IMR-90 (cell line): ENCODE data around the gene RAP1GAP2. TPM values are rescaled to one million over a fixed set of nuclear protein-coding genes. Genes with fewer than 3 reads are reported as not detected.

Experiments
- ATAC-seq: fragments of 200-7000 bp; cut with Tn5 transposase; 2 replicates; pipeline ENCODE4 v1.9.1; 2020; ENCODE audit warnings: low read depth, mild to moderate bottlenecking, moderate library complexity
- BruUV-seq: library from RNA; stranded (reverse); fragments of 400-500 nt; replicated peaks from 2 replicates; lab custom pipeline; 2021; lab: Mats Ljungman, UMichigan
- CTCF ChIA-PET: fragments of 300-600 bp; formaldehyde crosslinking; extraction: SDS; loops from one replicate; lab custom pipeline; 2021; ENCODE audit warnings: antibody characterized with exemption; lab: Yijun Ruan, JAX
- POLR2A ChIA-PET: fragments of 300-600 bp; sonication (Branson Sonifier 250); formaldehyde crosslinking; loops from one replicate; lab custom pipeline; 2022; ENCODE audit warnings: antibody characterized with exemption; ENCODE audit not compliant: unreplicated experiment; lab: Charles Lee
- DNase-seq: peaks from one replicate; pipeline ENCODE4 v3.0.0; 2013
- H2AFZ ChIP-seq: replicated peaks from 2 replicates; pipeline ENCODE3; 2013; ENCODE audit warnings: low read length, mild to moderate bottlenecking; ENCODE audit not compliant: poor library complexity
- H2AK5ac ChIP-seq: 2 replicates; pipeline ENCODE4 v1.6.1; 2013; ENCODE audit warnings: low read depth, low read length, inconsistent platforms
- H2AK9ac ChIP-seq: replicated peaks from 2 replicates; pipeline ENCODE3; 2013; ENCODE audit warnings: mild to moderate bottlenecking, low read depth, low read length, moderate library complexity; ENCODE audit not compliant: poor library complexity
- H2BK120ac ChIP-seq: 2 replicates; pipeline ENCODE4 v1.6.1; 2013; ENCODE audit warnings: low read depth, low read length, inconsistent platforms
- H2BK15ac ChIP-seq: 3 replicates; pipeline ENCODE4 v1.6.1; 2013; ENCODE audit warnings: low read depth, low read length, inconsistent platforms
- H2BK20ac ChIP-seq: 2 replicates; pipeline ENCODE4 v1.6.1; 2013; ENCODE audit warnings: low read depth, mild to moderate bottlenecking, inconsistent platforms, low read length, moderate library complexity
- H2BK5ac ChIP-seq: 2 replicates; pipeline ENCODE4 v1.6.1; 2013; ENCODE audit warnings: mild to moderate bottlenecking, low read depth, low read length, inconsistent platforms; ENCODE audit not compliant: poor library complexity, severe bottlenecking
- H3K14ac ChIP-seq: replicated peaks from 2 replicates; pipeline ENCODE4 v1.6.1; 2013; ENCODE audit warnings: low read depth, low read length, inconsistent platforms
- H3K18ac ChIP-seq: 2 replicates; pipeline ENCODE4 v1.6.1; 2013; ENCODE audit warnings: low read depth, low read length, control low read depth
- H3K23ac ChIP-seq: 2 replicates; pipeline ENCODE4 v1.6.1; 2013; ENCODE audit warnings: low read depth, low read length, inconsistent platforms
- H3K27ac ChIP-seq: 2 replicates; pipeline ENCODE4 v1.5.1; 2013; ENCODE audit warnings: mild to moderate bottlenecking, control low read depth, low read length; ENCODE audit not compliant: insufficient read depth
- H3K27me3 ChIP-seq: 2 replicates; pipeline ENCODE4 v1.6.1; 2013; ENCODE audit warnings: low read length; ENCODE audit not compliant: control insufficient read depth, insufficient read depth
- H3K36me3 ChIP-seq: 2 replicates; pipeline ENCODE4 v1.6.1; 2013; ENCODE audit warnings: low read length, mixed read lengths; ENCODE audit not compliant: control insufficient read depth, insufficient read depth
- H3K4ac ChIP-seq: 2 replicates; pipeline ENCODE4 v1.6.1; 2013; ENCODE audit warnings: low read depth, low read length, inconsistent platforms
- H3K4me1 ChIP-seq: 2 replicates; pipeline ENCODE4 v1.6.1; 2013; ENCODE audit warnings: low read length, mixed read lengths; ENCODE audit not compliant: control insufficient read depth, insufficient read depth
- H3K4me2 ChIP-seq: 2 replicates; pipeline ENCODE4 v1.6.1; 2013; ENCODE audit warnings: low read depth, mild to moderate bottlenecking, control low read depth, low read length, moderate library complexity
- H3K4me3 ChIP-seq: 2 replicates; pipeline ENCODE4 v1.5.1; 2013; ENCODE audit warnings: low read depth, mild to moderate bottlenecking, control low read depth, low read length, moderate library complexity; ENCODE audit not compliant: insufficient read depth
- H3K56ac ChIP-seq: 2 replicates; pipeline ENCODE4 v1.6.1; 2013; ENCODE audit warnings: low read length, inconsistent platforms; ENCODE audit not compliant: insufficient read depth; ENCODE audit errors: extremely low read depth
- H3K79me1 ChIP-seq, 2 experiments: 2 replicates each; pipeline ENCODE4 v1.6.1; 2013; ENCODE audit warnings: low read length in 2 of 2, inconsistent platforms in 1 of 2, low read depth in 1 of 2
- H3K9ac ChIP-seq: 2 replicates; pipeline ENCODE4 v1.6.1; 2013; ENCODE audit warnings: low read depth, low read length, control low read depth
- H3K9me1 ChIP-seq: 2 replicates; pipeline ENCODE4 v1.6.1; 2013; ENCODE audit warnings: low read length, inconsistent platforms; ENCODE audit not compliant: insufficient read depth
- H3K9me3 ChIP-seq: 2 replicates; pipeline ENCODE4 v1.6.1; 2013; ENCODE audit warnings: low read length; ENCODE audit not compliant: control insufficient read depth, insufficient read depth
- H4K20me1 ChIP-seq: 2 replicates; pipeline ENCODE4 v1.6.1; 2013; ENCODE audit warnings: low read length, inconsistent platforms; ENCODE audit not compliant: insufficient read depth
- H4K5ac ChIP-seq: 2 replicates; pipeline ENCODE4 v1.6.1; 2013; ENCODE audit warnings: mild to moderate bottlenecking, low read depth, low read length, control low read depth
- H4K8ac ChIP-seq, 2 experiments: 2 replicates each; pipeline ENCODE4 v1.6.1; 2013; ENCODE audit warnings: low read depth in 2 of 2, low read length in 2 of 2, control low read depth in 1 of 2, inconsistent platforms in 1 of 2
- H4K91ac ChIP-seq: 2 replicates; pipeline ENCODE4 v1.6.1; 2013; ENCODE audit warnings: low read depth, low read length, inconsistent platforms; ENCODE audit not compliant: insufficient read depth
- BHLHE40 ChIP-seq: fragments of 150-350 bp; IDR thresholded peaks from 2 replicates; pipeline ENCODE4 v1.6.1; 2016; ENCODE audit warnings: mild to moderate bottlenecking, low read depth, low read length
- CEBPB ChIP-seq: IDR thresholded peaks from 2 replicates; pipeline ENCODE4 v1.6.1; 2012; ENCODE audit warnings: low read depth, low read length, improper control_type of control experiment
- CHD1 ChIP-seq: IDR thresholded peaks from 2 replicates; pipeline ENCODE4 v1.6.1; 2012; ENCODE audit warnings: low read depth, low read length, improper control_type of control experiment
- CTCF ChIP-seq: conservative IDR thresholded peaks from 2 replicates; pipeline ENCODE4 v1.5.1; 2012; ENCODE audit warnings: mild to moderate bottlenecking, low read depth, low read length, improper control_type of control experiment
- ELK1 ChIP-seq: fragments of 150-350 bp; IDR thresholded peaks from 2 replicates; pipeline ENCODE4 v1.6.1; 2016; ENCODE audit warnings: low read depth, mild to moderate bottlenecking, low read length, moderate library complexity, borderline replicate concordance
- FOS ChIP-seq: fragments of 150-350 bp; IDR thresholded peaks from 2 replicates; pipeline ENCODE4 v1.6.1; 2016; ENCODE audit warnings: low read depth, low read length
- MXI1 ChIP-seq: IDR thresholded peaks from 2 replicates; pipeline ENCODE4 v1.6.1; 2012; ENCODE audit warnings: low read depth, mild to moderate bottlenecking, low read length, moderate library complexity, borderline replicate concordance
- POLR2A ChIP-seq: IDR thresholded peaks from 2 replicates; pipeline ENCODE4 v1.6.1; 2012; ENCODE audit warnings: mild to moderate bottlenecking, low read depth, low read length
- RCOR1 ChIP-seq: IDR thresholded peaks from 2 replicates; pipeline ENCODE4 v1.6.1; 2012; ENCODE audit warnings: mild to moderate bottlenecking, low read length, improper control_type of control experiment; ENCODE audit not compliant: insufficient replicate concordance
- RFX5 ChIP-seq: IDR thresholded peaks from 2 replicates; pipeline ENCODE4 v1.8.0; 2012; ENCODE audit warnings: low read depth, mild to moderate bottlenecking, low read length, moderate library complexity
- SMC3 ChIP-seq: fragments of 150-350 bp; IDR thresholded peaks from 2 replicates; pipeline ENCODE4 v1.6.1; 2016; ENCODE audit warnings: low read depth, mild to moderate bottlenecking, antibody characterized with exemption, low read length, moderate library complexity
- USF2 ChIP-seq: fragments of 150-350 bp; IDR thresholded peaks from 2 replicates; pipeline ENCODE4 v1.6.1; 2017; ENCODE audit warnings: mild to moderate bottlenecking, antibody characterized with exemption, low read length, low read depth
- WGBS, 2 experiments: methylation state at CpG; one replicate each; pipeline versions ENCODE4 v1.1.5 to v1.1.7; 2013; ENCODE audit warnings: missing lambda C conversion rate in 2 of 2; ENCODE audit not compliant: insufficient read length in 1 of 2; ENCODE audit errors: extremely low coverage in 2 of 2; 5-methylcytosine and 5-hydroxymethylcytosine counted together
- dilution Hi-C: fragments of 300-500 bp; cut with HindIII; formaldehyde crosslinking; loops from one replicate; pipeline ENCODE4 v1.14.3; 2018; ENCODE audit warnings: low sequenced_read_pairs; ENCODE audit not compliant: unreplicated experiment
- in situ Hi-C: fragments of 300-500 bp; cut with MboI; formaldehyde crosslinking; loops from 3 replicates; pipeline ENCODE4 v1.14.3; 2019; ENCODE audit warnings: low sequenced_read_pairs, inconsistent platforms, mixed read lengths
- intact Hi-C: fragments of 100-400 bp; cut with micrococcal nuclease; formaldehyde crosslinking; loops from 2 replicates; pipeline ENCODE4 v1.10.0; 2022
- polyA plus RNA-seq, 3 experiments: library from polyadenylated mRNA; depleted of rRNA; stranded (reverse); fragments of >200 nt; gene quantifications; 2 replicates each; pipeline ENCODE4 v1.2.3, GENCODE V29; 2012; ENCODE audit warnings: low replicate concordance in 1 of 3
- total RNA-seq: library from RNA; depleted of rRNA; stranded (reverse); fragments of >200 nt; gene quantifications from 2 replicates; pipeline ENCODE4 v1.2.3, GENCODE V29; 2012

Gene RAP1GAP2
- total and polyA plus RNA-seq, 2 of the 4 experiments (the other 2 are of a cell fraction), result 5.7 to 7.5 TPM

GRCh38 chr17:2978991-2979390, 182.8 kb downstream of the RAP1GAP2 start:
- no peaks in the 10 kb centered on the region for H3K27me3 ChIP-seq
- H4K5ac ChIP-seq, result no peak overlapping the region
- H4K20me1 ChIP-seq, result no peaks in the 10 kb centered on the region
- H3K56ac ChIP-seq, result no peak overlapping the region
- DNase-seq (no peak), ATAC-seq (no peak)
- 0 out of 4 replicates have a peak, but pooled peaks cover 0 to 4% of the 10 kb centered on the region in 2 experiments for H3K79me1 ChIP-seq
- H2BK15ac ChIP-seq, result no peak overlapping the region
- H3K4me1 ChIP-seq, result peaks cover 2% of the 10 kb centered on the region; the same call in 1 of the 2 replicates
- in situ Hi-C loops, result no loop called here
- ChIA-PET POLR2A (no interaction called here), CTCF (no interaction called here)
- H2AK9ac ChIP-seq, result no peak overlapping the region
- WGBS, 2 experiments, result no CpG with 5 or more reads among the region's 2 CpGs
- BruUV-seq, result no TSS peak
- no peak overlapping the region for H3K18ac ChIP-seq
- H2AFZ ChIP-seq, result no peak overlapping the region
- H3K14ac ChIP-seq, result no peak overlapping the region
- TF ChIP-seq RFX5 (no peak), ELK1 (no peak), CEBPB (no peak), SMC3 (no peak), MXI1 (no peak), CHD1 (no peak), BHLHE40 (no peak), FOS (no peak), USF2 (no peak), POLR2A (no peak), RCOR1 (no peak), CTCF (no peak)
- no peak overlapping the region for H2BK20ac ChIP-seq
- no peak overlapping the region for H2BK120ac ChIP-seq
- H3K27ac ChIP-seq, result no peak overlapping the region
- no peak overlapping the region for H2AK5ac ChIP-seq
- no peak overlapping the region for H2BK5ac ChIP-seq
- H3K4me2 ChIP-seq, result no peak overlapping the region
- no peak overlapping the region for H3K4ac ChIP-seq
- H3K23ac ChIP-seq, result no peak overlapping the region
- no peaks in the 10 kb centered on the region for H3K9me3 ChIP-seq
- no peak overlapping the region for H3K4me3 ChIP-seq
- no peak overlapping the region for H4K8ac ChIP-seq
- no peak overlapping the region for H4K91ac ChIP-seq
- H3K9ac ChIP-seq, result no peak overlapping the region
- intact Hi-C loops, result no loop called here
- no peaks in the 10 kb centered on the region for H3K9me1 ChIP-seq
- dilution Hi-C loops, result no loop called here
- no peaks in the 10 kb centered on the region for H3K36me3 ChIP-seq
